Esophagus squamous epithelium (tissue), 5 donors: ENCODE results near the gene BRK1. TPM values are rescaled to one million over a fixed set of nuclear protein-coding genes. Genes with fewer than 3 reads are reported as not detected.
"Not testable (repeated sequence)": the region's sequence is repeated elsewhere in the genome, so short reads cannot be mapped to it uniquely, and the experiment has no call there.

Source experiments
- DNase-seq: peaks from one replicate; lab custom pipeline; 2025; lab: John Stamatoyannopoulos, UW
- H3K27ac ChIP-seq, 4 donors: fragments of 200-600 bp; sonication (generic); one replicate each; pipeline ENCODE4 v1.5.1; 2016 to 2019; ENCODE audit warnings: mild to moderate bottlenecking in 1 of 4
- H3K27me3 ChIP-seq, 4 donors: fragments of 200-600 bp; sonication (generic); 1 replicate in 3 of 4; 2 replicates in 1 of 4; pipeline versions ENCODE4 v1.5.1 to v1.6.0; 2017 to 2021; ENCODE audit warnings: antibody characterized with exemption in 1 of 4
- H3K36me3 ChIP-seq, 3 donors: fragments of 200-600 bp; sonication (generic); one replicate each; pipeline ENCODE4 v1.5.1; 2016 to 2019
- H3K4me1 ChIP-seq, 3 donors: fragments of 200-600 bp; sonication (generic); one replicate each; pipeline ENCODE4 v1.5.1; 2017 to 2019
- H3K4me3 ChIP-seq, 4 donors: fragments of 200-600 bp; sonication (generic); 1 replicate in 3 of 4; 2 replicates in 1 of 4; pipeline ENCODE4 v1.5.1; 2016 to 2019; ENCODE audit warnings: mild to moderate bottlenecking in 2 of 4, moderate library complexity in 1 of 4
- H3K9me3 ChIP-seq, 3 donors: fragments of 200-600 bp; sonication (generic); one replicate each; pipeline ENCODE4 v1.5.1; 2016 to 2019
- CTCF ChIP-seq, 6 experiments: fragments of 450-650 bp in 4 of 6; fragments of 200-600 bp in 2 of 6; sonication (generic) in 2 of 6; IDR thresholded peaks; one replicate each; pipeline ENCODE4 v1.5.1; 2016 to 2019; ENCODE audit warnings: antibody characterized with exemption in 6 of 6, mild to moderate bottlenecking in 4 of 6, moderate library complexity in 4 of 6
- POLR2A ChIP-seq, 4 donors: fragments of 450-650 bp; IDR thresholded peaks; one replicate each; pipeline ENCODE4 v1.6.1; 2017; ENCODE audit warnings: antibody characterized with exemption in 4 of 4, mild to moderate bottlenecking in 4 of 4, moderate library complexity in 3 of 4
- WGBS, 2 donors: methylation state at CpG; one replicate each; pipeline ENCODE4 v1.1.5; 2018; 5-methylcytosine and 5-hydroxymethylcytosine counted together
- intact Hi-C: fragments of 100-400 bp; cut with DNase I; formaldehyde crosslinking; loops from one replicate; pipeline ENCODE4 v1.15.0; 2022
- total RNA-seq, 4 donors: library from RNA; depleted of rRNA; stranded (reverse); fragments of >200 nt; gene quantifications; one replicate each; pipeline ENCODE4 v1.1.0, GENCODE V29; 2016
- donor health status: DM: yes; HTN: yes; CAD: no.

The BRK1 gene
- total RNA-seq = 100 to 1,000 TPM in 2 of 4 donors, 10 to 100 TPM in 2; 52.0 to 134 (median 100) TPM

GRCh38 chr3:10115326-10116137 lies at the start of gene BRK1:
BRK1 (plus strand) TSS chr3:10115675; CDS start chr3:10115702, 27 bp downstream.
- Histone ChIP-seq H3K36me3 (peaks cover 0 to 6% (median 0%) of the 10 kb centered on the region in 3 donors), H3K27me3 (no peaks in the 10 kb centered on the region), H3K4me3 (peak within 1 kb of the TSS; percentile 54 to 90 (median 76)), H3K4me1 (peaks cover 8 to 34% (median 15%) of the 10 kb centered on the region in 3 donors), H3K27ac (peak within 1 kb of the TSS; percentile 73 to 90 (median 86)), H3K9me3 (no peaks in the 10 kb centered on the region)
- TF ChIP-seq CTCF (IDR thresholded peaks at IDR 0.05) = peak in 1 of 6 experiments; percentile 34
- TF ChIP-seq POLR2A (IDR thresholded peaks at IDR 0.05) = peak in 3 of 4 donors; percentile 78 to 88 (median 87)
- 0% methylated on average over 19 to 29 of the region's 54 CpGs for WGBS, 2 donors
- intact Hi-C loops = no loop called here
- peak; percentile 80 for DNase-seq

- DNase-seq, H3K27ac ChIP-seq, intact Hi-C loops, H3K4me3 ChIP-seq, H3K27me3 ChIP-seq, H3K9me3 ChIP-seq, H3K4me1 ChIP-seq: not testable (repeated sequence)
- H3K36me3 ChIP-seq = peaks cover 0 to 17% (median 0%) of the 10 kb centered on the region in 3 donors
- WGBS, 2 donors = no CpG with 5 or more reads among the region's 33 CpGs
These were observed 45.4 kb upstream of the BRK1 start for GRCh38 chr3:10070077-10070476.

GRCh38 chr3:10074666-10075065 lies 40.8 kb upstream of the BRK1 start:
- Histone ChIP-seq H3K9me3 (no peaks in the 10 kb centered on the region), H3K27ac (no peak overlapping the region), H3K36me3 (no peaks in the 10 kb centered on the region), H3K27me3 (no peaks in the 10 kb centered on the region), H3K4me1 (no peaks in the 10 kb centered on the region), H3K4me3 (no peak overlapping the region)
- TF ChIP-seq POLR2A (IDR thresholded peaks at IDR 0.05) (no peak), CTCF (IDR thresholded peaks at IDR 0.05) (no peak)
- intact Hi-C loops = no loop called here
- DNase-seq = no peak

GRCh38 chr3:10081871-10082270 lies 33.6 kb upstream of the BRK1 start:
- TF ChIP-seq CTCF (IDR thresholded peaks at IDR 0.05) (no peak), POLR2A (IDR thresholded peaks at IDR 0.05) (no peak)
- Histone ChIP-seq H3K4me1 (peaks cover 0 to 16% (median 0%) of the 10 kb centered on the region in 3 donors), H3K36me3 (no peaks in the 10 kb centered on the region), H3K27ac (no peak overlapping the region), H3K4me3 (no peak overlapping the region), H3K27me3 (no peaks in the 10 kb centered on the region), H3K9me3 (no peaks in the 10 kb centered on the region)
- WGBS, 2 donors = 89 to 97% methylated on average over 4 of the region's 4 CpGs
- intact Hi-C loops = no loop called here
- no peak for DNase-seq

GRCh38 chr3:10085738-10086137 lies 29.7 kb upstream of the BRK1 start:
- Histone ChIP-seq H3K9me3 (no peaks in the 10 kb centered on the region), H3K4me1 (peaks cover 0 to 29% (median 0%) of the 10 kb centered on the region in 3 donors), H3K27me3 (no peaks in the 10 kb centered on the region), H3K4me3 (no peak overlapping the region), H3K27ac (peak overlapping the region; percentile 67 to 84 (median 76)), H3K36me3 (peaks cover 0 to 3% (median 0%) of the 10 kb centered on the region in 3 donors)
- intact Hi-C loops = no loop called here
- no peak for DNase-seq
- 56 to 71% methylated on average over 1 of the region's 1 CpG for WGBS, 2 donors
- TF ChIP-seq POLR2A (IDR thresholded peaks at IDR 0.05) (no peak), CTCF (IDR thresholded peaks at IDR 0.05) (no peak)
